Measurements from ENCODE around the gene C17orf113. TPM values are rescaled to one million over a fixed set of nuclear protein-coding genes. Genes with fewer than 3 reads are reported as not detected.
"Not testable (repeated sequence)": the region's sequence is repeated elsewhere in the genome, so short reads cannot be mapped to it uniquely, and the experiment has no call there.

Gene C17orf113
- total and polyA plus RNA-seq, 2 donors (not counting 1 experiment from before 2014, with no cell fraction given) = 0.07 to 0.66 TPM

DNA sequence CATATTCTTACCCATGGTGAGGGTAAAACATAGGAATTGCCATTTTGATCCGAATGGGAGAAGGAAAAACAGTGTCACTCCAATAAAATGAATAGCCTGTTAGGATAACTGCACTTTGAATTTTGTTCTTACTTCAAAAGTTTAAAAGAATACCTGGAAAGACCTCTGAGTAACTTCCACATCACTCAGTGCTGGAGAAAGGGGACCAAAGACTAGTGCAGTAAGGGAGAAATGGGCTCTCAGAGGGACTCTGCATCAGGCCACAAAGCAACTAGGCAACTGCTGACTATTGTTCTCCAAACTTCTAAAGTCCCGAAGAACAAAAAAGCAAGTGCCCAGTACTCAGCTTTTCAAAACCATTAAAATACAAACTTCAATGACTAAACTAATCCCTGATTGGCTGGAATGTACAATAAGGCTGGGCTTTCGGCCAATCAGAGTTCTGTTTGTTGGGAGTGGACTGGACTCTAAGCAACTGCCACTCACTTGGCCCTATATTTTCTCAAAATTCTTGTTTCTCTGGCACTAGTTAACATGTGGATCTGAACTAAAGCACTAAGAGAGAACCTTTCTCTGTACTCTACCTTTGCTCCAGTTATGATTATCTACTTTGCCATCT lies 39.4 kb downstream of the C17orf113 start:
- Histone ChIP-seq H3K27ac (ENCODE audit: insufficient read depth, low read length) (peak overlapping the region; percentile 34), H3K9me3 (ENCODE audit: control insufficient read depth, insufficient read depth, low read depth, low read length) (no peaks in the 10 kb centered on the region), H3K27me3 (ENCODE audit: control insufficient read depth, insufficient read depth, low read length) (no peaks in the 10 kb centered on the region), H3K4me3 (replicated peaks in 1 of 4; ENCODE audit: control extremely low read depth in 1 of 4, insufficient read depth in 1 of 4, low read depth in 3 of 4, low read length in 4 of 4) (no peak overlapping the region), H3K4me1 (ENCODE audit: control insufficient read depth, extremely low read depth, insufficient read depth, low read length) (peaks cover 3% of the 10 kb centered on the region), H3K9ac (ENCODE audit: insufficient read depth, low read length) (no peak overlapping the region), H3K79me2 (ENCODE audit: control insufficient read depth, insufficient read depth, low read length) (peaks cover 93% of the 10 kb centered on the region), H4K20me1 (ENCODE audit: control insufficient read depth, extremely low read depth, insufficient read depth, low read length) (no peaks in the 10 kb centered on the region), H2AFZ (ENCODE audit: low read length) (no peak overlapping the region), H3K4me2 (ENCODE audit: extremely low read depth, insufficient read depth, low read length) (no peak overlapping the region), H3K36me3 (ENCODE audit: control insufficient read depth, insufficient read depth, low read length) (peaks cover 1% of the 10 kb centered on the region)
- no peak for TF ChIP-seq EZH2 (IDR thresholded peaks at IDR 0.05; ENCODE audit: low read length, missing control alignments)
- TF ChIP-seq, protein P1, sequence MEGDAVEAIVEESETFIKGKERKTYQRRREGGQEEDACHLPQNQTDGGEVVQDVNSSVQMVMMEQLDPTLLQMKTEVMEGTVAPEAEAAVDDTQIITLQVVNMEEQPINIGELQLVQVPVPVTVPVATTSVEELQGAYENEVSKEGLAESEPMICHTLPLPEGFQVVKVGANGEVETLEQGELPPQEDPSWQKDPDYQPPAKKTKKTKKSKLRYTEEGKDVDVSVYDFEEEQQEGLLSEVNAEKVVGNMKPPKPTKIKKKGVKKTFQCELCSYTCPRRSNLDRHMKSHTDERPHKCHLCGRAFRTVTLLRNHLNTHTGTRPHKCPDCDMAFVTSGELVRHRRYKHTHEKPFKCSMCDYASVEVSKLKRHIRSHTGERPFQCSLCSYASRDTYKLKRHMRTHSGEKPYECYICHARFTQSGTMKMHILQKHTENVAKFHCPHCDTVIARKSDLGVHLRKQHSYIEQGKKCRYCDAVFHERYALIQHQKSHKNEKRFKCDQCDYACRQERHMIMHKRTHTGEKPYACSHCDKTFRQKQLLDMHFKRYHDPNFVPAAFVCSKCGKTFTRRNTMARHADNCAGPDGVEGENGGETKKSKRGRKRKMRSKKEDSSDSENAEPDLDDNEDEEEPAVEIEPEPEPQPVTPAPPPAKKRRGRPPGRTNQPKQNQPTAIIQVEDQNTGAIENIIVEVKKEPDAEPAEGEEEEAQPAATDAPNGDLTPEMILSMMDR (conservative IDR thresholded peaks at IDR 0.05 in 1 of 2, IDR thresholded peaks at IDR 0.05 in 1 of 2; ENCODE audit: low read depth in 1 of 2, low read length in 2 of 2) = no peak
- DNase-seq (ENCODE audit: low read depth in 2 of 2) = peak in 1 of 2 donors; percentile 34

DNA sequence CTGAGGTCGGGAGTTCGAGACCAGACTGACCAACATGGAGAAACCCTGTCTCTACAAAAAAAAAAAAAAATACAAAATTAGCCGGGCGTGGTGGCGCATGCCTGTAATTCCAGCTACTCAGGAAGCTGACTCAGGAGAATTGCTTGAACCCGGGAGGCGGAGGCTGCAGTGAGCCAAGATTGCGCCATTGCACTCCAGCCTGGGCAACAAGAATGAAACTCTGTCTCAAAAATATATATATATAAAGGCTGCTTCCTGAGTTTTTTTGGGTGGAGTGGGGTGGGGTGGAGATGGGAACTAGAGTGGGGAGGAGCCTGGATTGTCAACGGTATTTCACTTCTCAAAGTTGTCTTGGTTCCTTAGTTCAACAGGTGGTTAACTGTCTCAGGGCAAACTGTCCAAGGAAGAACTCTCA lies 40.1 kb downstream of the C17orf113 start:
- peak overlapping the region; percentile 34 for H3K27ac ChIP-seq (ENCODE audit: insufficient read depth, low read length)
- H3K9ac ChIP-seq (ENCODE audit: insufficient read depth, low read length); H3K4me1 ChIP-seq (ENCODE audit: control insufficient read depth, extremely low read depth, insufficient read depth, low read length); H3K27me3 ChIP-seq (ENCODE audit: control insufficient read depth, insufficient read depth, low read length); H3K4me3 ChIP-seq (replicated peaks in 1 of 4; ENCODE audit: control extremely low read depth in 1 of 4, insufficient read depth in 1 of 4, low read depth in 3 of 4, low read length in 4 of 4); H3K36me3 ChIP-seq (ENCODE audit: control insufficient read depth, insufficient read depth, low read length); H3K4me2 ChIP-seq (ENCODE audit: extremely low read depth, insufficient read depth, low read length); H4K20me1 ChIP-seq (ENCODE audit: control insufficient read depth, extremely low read depth, insufficient read depth, low read length); H2AFZ ChIP-seq (ENCODE audit: low read length); H3K9me3 ChIP-seq (ENCODE audit: control insufficient read depth, insufficient read depth, low read depth, low read length): not testable (repeated sequence)
- peaks cover 93% of the 10 kb centered on the region for H3K79me2 ChIP-seq (ENCODE audit: control insufficient read depth, insufficient read depth, low read length)
- peak; percentile 50 to 52 for DNase-seq (ENCODE audit: low read depth in 2 of 2)

DNA sequence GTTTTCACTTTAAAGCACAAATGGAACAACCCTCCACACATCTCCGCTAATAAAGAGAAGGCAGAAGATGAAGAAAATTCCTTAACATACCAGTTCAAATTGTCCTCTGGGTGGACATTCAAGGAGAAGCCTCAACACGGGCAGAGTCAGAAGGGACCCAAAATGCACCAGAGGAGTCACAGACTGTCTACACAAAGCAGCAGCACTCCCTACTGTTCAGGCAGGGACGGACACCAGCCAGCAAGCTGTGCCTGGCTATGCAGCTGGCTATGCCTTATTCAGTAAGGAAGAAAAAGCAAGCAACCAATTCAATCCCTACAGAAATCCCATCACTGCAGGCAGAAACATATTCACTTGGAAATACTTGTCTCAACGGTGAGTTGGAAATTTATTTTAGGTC lies 41.2 kb downstream of the C17orf113 start:
- Histone ChIP-seq H3K36me3 (ENCODE audit: control insufficient read depth, insufficient read depth, low read length) (peaks cover 1% of the 10 kb centered on the region), H3K27me3 (ENCODE audit: control insufficient read depth, insufficient read depth, low read length) (no peaks in the 10 kb centered on the region), H4K20me1 (ENCODE audit: control insufficient read depth, extremely low read depth, insufficient read depth, low read length) (no peaks in the 10 kb centered on the region), H3K4me1 (ENCODE audit: control insufficient read depth, extremely low read depth, insufficient read depth, low read length) (peaks cover 6% of the 10 kb centered on the region), H3K4me2 (ENCODE audit: extremely low read depth, insufficient read depth, low read length) (no peak overlapping the region), H3K27ac (ENCODE audit: insufficient read depth, low read length) (no peak overlapping the region), H3K9me3 (ENCODE audit: control insufficient read depth, insufficient read depth, low read depth, low read length) (no peaks in the 10 kb centered on the region), H3K79me2 (ENCODE audit: control insufficient read depth, insufficient read depth, low read length) (peaks cover 93% of the 10 kb centered on the region), H3K9ac (ENCODE audit: insufficient read depth, low read length) (no peak overlapping the region), H2AFZ (ENCODE audit: low read length) (no peak overlapping the region), H3K4me3 (replicated peaks in 1 of 4; ENCODE audit: control extremely low read depth in 1 of 4, insufficient read depth in 1 of 4, low read depth in 3 of 4, low read length in 4 of 4) (no peak overlapping the region)
- DNase-seq (ENCODE audit: low read depth in 2 of 2) = no peak
- TF ChIP-seq, protein P1 (conservative IDR thresholded peaks at IDR 0.05 in 1 of 2, IDR thresholded peaks at IDR 0.05 in 1 of 2; ENCODE audit: low read depth in 1 of 2, low read length in 2 of 2) = peak in 1 of 2 donors; percentile 15
- TF ChIP-seq EZH2 (IDR thresholded peaks at IDR 0.05; ENCODE audit: low read length, missing control alignments) = no peak
